Cerebellar cortex (tissue), 1 donor: ENCODE results near the gene PIBF1.
"Not testable (repeated sequence)": the region's sequence is repeated elsewhere in the genome, so short reads cannot be mapped to it uniquely, and the experiment has no call there.

Experiments
- DNase-seq: peaks from one replicate; pipeline ENCODE4 v3.0.0-alpha.2; 2015; ENCODE audit warnings: low spot score

The PIBF1 gene, protein sequence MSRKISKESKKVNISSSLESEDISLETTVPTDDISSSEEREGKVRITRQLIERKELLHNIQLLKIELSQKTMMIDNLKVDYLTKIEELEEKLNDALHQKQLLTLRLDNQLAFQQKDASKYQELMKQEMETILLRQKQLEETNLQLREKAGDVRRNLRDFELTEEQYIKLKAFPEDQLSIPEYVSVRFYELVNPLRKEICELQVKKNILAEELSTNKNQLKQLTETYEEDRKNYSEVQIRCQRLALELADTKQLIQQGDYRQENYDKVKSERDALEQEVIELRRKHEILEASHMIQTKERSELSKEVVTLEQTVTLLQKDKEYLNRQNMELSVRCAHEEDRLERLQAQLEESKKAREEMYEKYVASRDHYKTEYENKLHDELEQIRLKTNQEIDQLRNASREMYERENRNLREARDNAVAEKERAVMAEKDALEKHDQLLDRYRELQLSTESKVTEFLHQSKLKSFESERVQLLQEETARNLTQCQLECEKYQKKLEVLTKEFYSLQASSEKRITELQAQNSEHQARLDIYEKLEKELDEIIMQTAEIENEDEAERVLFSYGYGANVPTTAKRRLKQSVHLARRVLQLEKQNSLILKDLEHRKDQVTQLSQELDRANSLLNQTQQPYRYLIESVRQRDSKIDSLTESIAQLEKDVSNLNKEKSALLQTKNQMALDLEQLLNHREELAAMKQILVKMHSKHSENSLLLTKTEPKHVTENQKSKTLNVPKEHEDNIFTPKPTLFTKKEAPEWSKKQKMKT

GRCh38 chr13:72781451-72782439 lies at the start of gene PIBF1, which contains the start of gene DIS3:
PIBF1 (plus strand) TSS chr13:72782133; CDS start chr13:72783470, 1,337 bp downstream.
DIS3 (minus strand) TSS chr13:72781900; CDS start chr13:72781832, 68 bp downstream.
- peak; percentile 99 for DNase-seq

DNA sequence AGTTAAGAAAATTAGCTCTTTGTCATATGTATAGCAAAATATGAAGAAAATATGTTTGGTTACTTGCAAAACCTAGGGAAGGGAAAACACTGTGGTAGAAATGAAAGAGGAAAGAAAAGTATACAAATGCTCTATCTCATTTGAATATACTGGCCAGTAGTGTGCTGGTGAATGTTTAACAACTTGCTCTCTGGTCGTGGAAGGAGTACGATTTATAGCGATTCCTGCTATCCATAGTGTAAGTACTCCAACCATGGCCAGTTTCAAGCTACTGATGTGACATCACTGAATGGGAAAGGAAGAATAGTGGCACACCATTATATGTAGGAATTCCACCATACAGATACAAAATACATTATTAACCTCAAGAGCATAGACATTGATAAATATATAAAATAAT lies 44.9 kb upstream of the PIBF1 start:
- no peak for DNase-seq

GRCh38 chr13:72740015-72740414 lies 41.9 kb upstream of the PIBF1 start:
- DNase-seq = no peak

GRCh38 chr13:72745260-72745659 lies 36.7 kb upstream of the PIBF1 start:
- DNase-seq = no peak

DNA sequence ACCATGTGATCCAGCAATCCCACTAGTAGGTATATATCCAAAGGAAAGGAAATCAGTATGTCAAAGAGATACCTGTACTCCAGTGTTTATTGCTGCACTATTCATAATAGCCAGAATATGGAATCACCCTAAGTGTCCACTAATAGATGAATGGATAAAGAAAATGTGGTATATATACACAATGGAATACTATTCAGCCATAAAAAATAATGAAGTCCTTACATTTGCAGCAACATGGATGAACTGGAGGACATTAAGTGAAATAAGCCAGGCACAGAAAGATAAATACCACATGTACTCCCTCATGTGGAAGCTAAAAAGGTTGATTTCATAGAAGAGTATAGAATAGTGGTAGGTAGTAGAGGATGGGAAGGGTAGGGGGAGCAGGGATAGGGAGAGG lies 30.7 kb upstream of the PIBF1 start:
- no peak for DNase-seq

DNA sequence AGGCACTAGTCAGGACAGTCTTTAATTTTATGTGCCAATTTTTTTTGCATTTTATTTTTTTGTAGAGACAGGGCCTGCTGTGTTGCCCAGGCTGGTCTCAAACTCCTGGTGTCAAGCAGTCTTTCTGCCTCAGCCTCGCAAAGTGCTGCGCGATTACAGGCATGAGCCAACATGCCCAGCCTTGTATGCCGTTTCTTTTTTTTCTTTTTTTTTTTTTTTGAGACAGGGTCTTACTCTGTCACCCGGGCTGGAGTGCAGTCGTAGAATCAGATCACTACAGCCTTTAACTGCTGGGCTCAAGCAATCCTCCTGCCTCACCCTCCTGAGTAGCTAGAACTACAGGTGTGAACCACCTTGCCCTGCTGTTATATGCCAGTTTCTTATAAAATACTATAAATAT lies 27.8 kb upstream of the PIBF1 start:
- no peak for DNase-seq

GRCh38 chr13:72757792-72758535 lies 24.0 kb upstream of the PIBF1 start:
- no peak for DNase-seq

DNA sequence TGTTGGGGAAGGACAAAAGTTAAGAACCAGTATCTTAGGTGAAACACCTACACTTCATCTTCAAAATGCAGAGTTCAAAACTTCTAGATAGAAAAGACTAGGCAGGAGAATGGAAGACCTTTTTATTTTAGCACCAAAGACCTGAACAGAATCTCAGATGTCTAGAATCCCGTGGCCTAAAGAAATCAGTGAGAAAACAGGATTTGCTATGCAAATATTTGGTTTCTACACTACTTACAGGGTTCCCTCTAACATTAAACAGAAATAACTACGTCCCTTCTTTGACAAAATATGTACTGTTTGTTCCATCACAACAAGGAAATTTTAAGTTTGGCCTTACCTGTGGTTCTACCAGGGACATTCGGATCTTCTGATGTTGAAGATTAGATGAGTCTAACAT lies 21.7 kb upstream of the PIBF1 start:
- DNase-seq = no peak

GRCh38 chr13:72763411-72763810 lies 18.5 kb upstream of the PIBF1 start:
- no peak for DNase-seq

GRCh38 chr13:72774019-72774418 lies 7.9 kb upstream of the PIBF1 start:
- DNase-seq = no peak

- DNase-seq = peak; percentile 10
Observed at GRCh38 chr13:72782717-72783116, 784 bp downstream of the PIBF1 start.

GRCh38 chr13:72784679-72785078 lies 2.7 kb downstream of the PIBF1 start:
- not testable (repeated sequence) for DNase-seq

- no peak for DNase-seq
Observed at GRCh38 chr13:72788831-72789230, 6.9 kb downstream of the PIBF1 start.

DNA sequence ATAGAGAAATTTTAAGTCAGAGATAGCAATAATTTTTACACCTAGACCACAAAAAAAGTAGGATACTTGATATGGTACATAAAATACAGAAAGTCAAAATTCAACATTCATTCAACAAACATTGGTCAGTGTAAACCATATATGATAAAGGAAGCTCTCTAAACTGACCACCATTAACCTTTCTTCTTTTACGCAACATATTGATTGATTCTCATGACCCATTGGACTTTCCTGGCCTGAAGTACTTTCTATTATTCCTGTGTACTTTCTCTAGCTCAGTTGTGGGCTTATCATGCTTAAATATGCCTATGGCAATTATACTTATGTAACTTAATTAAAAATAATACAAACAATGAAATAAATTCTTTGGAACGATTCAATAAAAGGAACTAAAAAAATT lies 10.7 kb downstream of the PIBF1 start:
- DNase-seq = no peak

GRCh38 chr13:72798817-72799216 lies 16.9 kb downstream of the PIBF1 start:
- no peak for DNase-seq

GRCh38 chr13:72804301-72804700 lies 22.4 kb downstream of the PIBF1 start:
- DNase-seq = no peak

- no peak for DNase-seq
Observed at GRCh38 chr13:72805676-72806346, 23.9 kb downstream of the PIBF1 start.

- DNase-seq = not testable (repeated sequence)
Observed at GRCh38 chr13:72806514-72806913, 24.6 kb downstream of the PIBF1 start.

- peak; percentile 28 for DNase-seq
Observed at GRCh38 chr13:72808917-72809500, 27.1 kb downstream of the PIBF1 start.
